RPMI8226 (cell line): ENCODE data around the gene BBS12.

Experiments used
- DNase-seq: peaks from one replicate; pipeline ENCODE4 v3.0.0-alpha.2; 2015

Gene BBS12

GRCh38 chr4:122732329-122733026 is at the start of gene BBS12:
Gene BBS12 (plus strand): TSS chr4:122732704. CDS start chr4:122741893, 9,189 bp downstream.
- DNase-seq, result peak; percentile 96

GRCh38 chr4:122686691-122687090 is 45.8 kb upstream of the BBS12 start:
- no peak for DNase-seq

GRCh38 chr4:122687531-122688061 is 44.9 kb upstream of the BBS12 start:
- DNase-seq, result no peak

GRCh38 chr4:122688529-122689140 is 43.9 kb upstream of the BBS12 start:
- no peak for DNase-seq

- no peak for DNase-seq
Observed at GRCh38 chr4:122689972-122690371, 42.5 kb upstream of the BBS12 start.

- no peak for DNase-seq
Observed at GRCh38 chr4:122691988-122692387, 40.5 kb upstream of the BBS12 start.

GRCh38 chr4:122692641-122693520 is 39.6 kb upstream of the BBS12 start:
- DNase-seq, result no peak

GRCh38 chr4:122695226-122695625 is 37.3 kb upstream of the BBS12 start:
- no peak for DNase-seq

- no peak for DNase-seq
Observed at GRCh38 chr4:122700178-122700725, 32.3 kb upstream of the BBS12 start.

GRCh38 chr4:122701061-122701460 is 31.4 kb upstream of the BBS12 start:
- DNase-seq, result no peak

GRCh38 chr4:122701965-122702364 is 30.5 kb upstream of the BBS12 start:
- no peak for DNase-seq

- DNase-seq, result no peak
Observed at GRCh38 chr4:122702939-122703338, 29.6 kb upstream of the BBS12 start.

GRCh38 chr4:122703868-122704267 is 28.6 kb upstream of the BBS12 start:
- no peak for DNase-seq

GRCh38 chr4:122705009-122705408 is 27.5 kb upstream of the BBS12 start:
- no peak for DNase-seq

GRCh38 chr4:122705547-122706117 is 26.9 kb upstream of the BBS12 start:
- no peak for DNase-seq

- no peak for DNase-seq
Observed at GRCh38 chr4:122706511-122706910, 26.0 kb upstream of the BBS12 start.

- DNase-seq, result no peak
Observed at GRCh38 chr4:122707497-122707896, 25.0 kb upstream of the BBS12 start.

- no peak for DNase-seq
Observed at GRCh38 chr4:122709236-122709635, 23.3 kb upstream of the BBS12 start.

- DNase-seq, result no peak
Observed at GRCh38 chr4:122710434-122711308, 21.8 kb upstream of the BBS12 start.

GRCh38 chr4:122711919-122712318 is 20.6 kb upstream of the BBS12 start:
- no peak for DNase-seq

- DNase-seq, result no peak
Observed at GRCh38 chr4:122712782-122713181, 19.7 kb upstream of the BBS12 start.

GRCh38 chr4:122715221-122715620 is 17.3 kb upstream of the BBS12 start:
- DNase-seq, result no peak
